Measurements from ENCODE around the gene KIF20B. TPM values are rescaled to one million over a fixed set of nuclear protein-coding genes. Genes with fewer than 3 reads are reported as not detected.

The KIF20B gene
- polyA plus RNA-seq, 1 donor (not counting 4 experiments of a cell fraction or from before 2014, with no cell fraction given) = 9.2 TPM

- no peaks in the 10 kb centered on the region for H3K9me1 ChIP-seq (ENCODE audit: control insufficient read depth, extremely low read depth, insufficient read depth, low read length)
- no peak for FAIRE-seq
Observed at GRCh38 chr10:89652806-89653370, 48.5 kb upstream of the KIF20B start.

GRCh38 chr10:89653410-89653869, 48.0 kb upstream of the KIF20B start:
- Histone ChIP-seq H3K9ac (ENCODE audit: control insufficient read depth, extremely low read depth, insufficient read depth, low read length) (no peak overlapping the region), H3K36me3 (ENCODE audit: control insufficient read depth in 2 of 2, extremely low read depth in 1 of 2, insufficient read depth in 2 of 2, low read length in 2 of 2) (no peaks in the 10 kb centered on the region), H3K79me2 (ENCODE audit: control insufficient read depth, insufficient read depth, low read length) (no peaks in the 10 kb centered on the region), H3K9me3 (ENCODE audit: control insufficient read depth, low read depth, low read length) (no peaks in the 10 kb centered on the region), H3K4me3 (ENCODE audit: control insufficient read depth in 2 of 3, extremely low read depth in 1 of 3, insufficient read depth in 2 of 3, low read depth in 1 of 3, low read length in 3 of 3) (no peak overlapping the region), H3K4me1 (ENCODE audit: control insufficient read depth, extremely low read depth, insufficient read depth, low read length) (no peaks in the 10 kb centered on the region), H3K27ac (ENCODE audit: control insufficient read depth, insufficient read depth, low read length) (no peak overlapping the region), H4K20me1 (ENCODE audit: control insufficient read depth, extremely low read depth, insufficient read depth, low read length) (no peaks in the 10 kb centered on the region), H2AFZ (ENCODE audit: control insufficient read depth, low read length) (no peak overlapping the region), H3K9me1 (ENCODE audit: control insufficient read depth, extremely low read depth, insufficient read depth, low read length) (no peaks in the 10 kb centered on the region), H3K27me3 (ENCODE audit: control insufficient read depth, extremely low read depth, insufficient read depth, low read length) (no peaks in the 10 kb centered on the region), H3K4me2 (ENCODE audit: control insufficient read depth, extremely low read depth, insufficient read depth, low read depth, low read length) (no peak overlapping the region)
- dilution Hi-C loops (cut with MboI; ENCODE audit: extremely low pct_ligation_motif_present, low sequenced_read_pairs) = no loop called here
- FAIRE-seq (no peak), DNase-seq (ENCODE audit: low read depth, low spot score) (no peak)
- TF ChIP-seq EZH2 (IDR thresholded peaks at IDR 0.05; ENCODE audit: low read length) (no peak), CTCF (optimal IDR thresholded peaks at IDR 0.05 in 1 of 3, IDR thresholded peaks at IDR 0.05 in 1 of 3, conservative IDR thresholded peaks at IDR 0.05 in 1 of 3; ENCODE audit: extremely low read depth in 1 of 3, insufficient read depth in 2 of 3, low read length in 3 of 3) (no peak)

More at GRCh38 chr10:89652806-89653370, 48.5 kb upstream of the KIF20B start:
- no peak for TF ChIP-seq EZH2 (IDR thresholded peaks at IDR 0.05; ENCODE audit: low read length)
- Histone ChIP-seq H3K4me3 (ENCODE audit: control insufficient read depth in 2 of 3, extremely low read depth in 1 of 3, insufficient read depth in 2 of 3, low read depth in 1 of 3, low read length in 3 of 3) (no peak overlapping the region), H3K27ac (ENCODE audit: control insufficient read depth, insufficient read depth, low read length) (no peak overlapping the region), H3K36me3 (ENCODE audit: control insufficient read depth in 2 of 2, extremely low read depth in 1 of 2, insufficient read depth in 2 of 2, low read length in 2 of 2) (no peaks in the 10 kb centered on the region), H3K9me3 (ENCODE audit: control insufficient read depth, low read depth, low read length) (no peaks in the 10 kb centered on the region), H3K4me2 (ENCODE audit: control insufficient read depth, extremely low read depth, insufficient read depth, low read depth, low read length) (no peak overlapping the region), H3K9ac (ENCODE audit: control insufficient read depth, extremely low read depth, insufficient read depth, low read length) (no peak overlapping the region), H3K27me3 (ENCODE audit: control insufficient read depth, extremely low read depth, insufficient read depth, low read length) (no peaks in the 10 kb centered on the region), H3K4me1 (ENCODE audit: control insufficient read depth, extremely low read depth, insufficient read depth, low read length) (no peaks in the 10 kb centered on the region), H3K79me2 (ENCODE audit: control insufficient read depth, insufficient read depth, low read length) (no peaks in the 10 kb centered on the region), H2AFZ (ENCODE audit: control insufficient read depth, low read length) (no peak overlapping the region), H4K20me1 (ENCODE audit: control insufficient read depth, extremely low read depth, insufficient read depth, low read length) (no peaks in the 10 kb centered on the region)
- dilution Hi-C loops (cut with MboI; ENCODE audit: extremely low pct_ligation_motif_present, low sequenced_read_pairs) = no loop called here
- DNase-seq (ENCODE audit: low read depth, low spot score) = no peak

GRCh38 chr10:89655722-89656121, 45.7 kb upstream of the KIF20B start:
- no peak for FAIRE-seq
- no peaks in the 10 kb centered on the region for H3K9me1 ChIP-seq (ENCODE audit: control insufficient read depth, extremely low read depth, insufficient read depth, low read length)
- TF ChIP-seq EZH2 (IDR thresholded peaks at IDR 0.05; ENCODE audit: low read length) = no peak
- no peak for TF ChIP-seq CTCF (optimal IDR thresholded peaks at IDR 0.05 in 1 of 3, IDR thresholded peaks at IDR 0.05 in 1 of 3, conservative IDR thresholded peaks at IDR 0.05 in 1 of 3; ENCODE audit: extremely low read depth in 1 of 3, insufficient read depth in 2 of 3, low read length in 3 of 3)
- dilution Hi-C loops (cut with MboI; ENCODE audit: extremely low pct_ligation_motif_present, low sequenced_read_pairs) = no loop called here
- H4K20me1 ChIP-seq (ENCODE audit: control insufficient read depth, extremely low read depth, insufficient read depth, low read length) = no peaks in the 10 kb centered on the region
- H3K79me2 ChIP-seq (ENCODE audit: control insufficient read depth, insufficient read depth, low read length) = no peaks in the 10 kb centered on the region
- no peaks in the 10 kb centered on the region for H3K9me3 ChIP-seq (ENCODE audit: control insufficient read depth, low read depth, low read length)
- no peaks in the 10 kb centered on the region for H3K36me3 ChIP-seq (ENCODE audit: control insufficient read depth in 2 of 2, extremely low read depth in 1 of 2, insufficient read depth in 2 of 2, low read length in 2 of 2)
- no peak overlapping the region for H2AFZ ChIP-seq (ENCODE audit: control insufficient read depth, low read length)
- no peak overlapping the region for H3K27ac ChIP-seq (ENCODE audit: control insufficient read depth, insufficient read depth, low read length)
- H3K9ac ChIP-seq (ENCODE audit: control insufficient read depth, extremely low read depth, insufficient read depth, low read length) = no peak overlapping the region
- no peak overlapping the region for H3K4me3 ChIP-seq (ENCODE audit: control insufficient read depth in 2 of 3, extremely low read depth in 1 of 3, insufficient read depth in 2 of 3, low read depth in 1 of 3, low read length in 3 of 3)
- no peaks in the 10 kb centered on the region for H3K27me3 ChIP-seq (ENCODE audit: control insufficient read depth, extremely low read depth, insufficient read depth, low read length)
- H3K4me2 ChIP-seq (ENCODE audit: control insufficient read depth, extremely low read depth, insufficient read depth, low read depth, low read length) = no peak overlapping the region
- no peak for DNase-seq (ENCODE audit: low read depth, low spot score)
- H3K4me1 ChIP-seq (ENCODE audit: control insufficient read depth, extremely low read depth, insufficient read depth, low read length) = no peaks in the 10 kb centered on the region

All from keratinocyte (primary cell).